Measurements from ENCODE around the gene PKM. TPM values are rescaled to one million over a fixed set of nuclear protein-coding genes. Genes with fewer than 3 reads are reported as not detected.

Gene PKM
- total and polyA plus RNA-seq, 2 donors (not counting 3 experiments of a cell fraction or from before 2014, with no cell fraction given), result 689 to 968 TPM

- Histone ChIP-seq H3K9me3 (replicated peaks; ENCODE audit: control insufficient read depth, insufficient read depth, low read length) (no peaks in the 10 kb centered on the region), H4K20me1 (replicated peaks; ENCODE audit: control insufficient read depth, extremely low read depth, insufficient read depth, low read length) (no peaks in the 10 kb centered on the region), H3K79me2 (ENCODE audit: control insufficient read depth, insufficient read depth, low read length) (no peaks in the 10 kb centered on the region), H3K9me1 (replicated peaks; ENCODE audit: control insufficient read depth, extremely low read depth, insufficient read depth, low read length) (no peaks in the 10 kb centered on the region), H3K4me3 (replicated peaks in 1 of 3; ENCODE audit: insufficient read depth in 1 of 3, low read depth in 1 of 3, low read length in 3 of 3) (peak within 1 kb of the TSS in 2 of 3 experiments; percentile 11 to 42), H3K9ac (replicated peaks; ENCODE audit: extremely low read depth, insufficient read depth, low read length) (no peak within 1 kb of the TSS), H3K4me2 (ENCODE audit: insufficient read depth, low read length) (peak within 1 kb of the TSS; percentile 61), H2AFZ (ENCODE audit: low read depth, low read length) (peak within 1 kb of the TSS; percentile 53), H3K27ac (ENCODE audit: insufficient read depth, low read depth, low read length) (no peak within 1 kb of the TSS), H3K27me3 (ENCODE audit: control insufficient read depth in 2 of 2, insufficient read depth in 2 of 2, low read length in 2 of 2) (peaks cover 0 to 2% of the 10 kb centered on the region in 2 experiments), H3K4me1 (ENCODE audit: control insufficient read depth, extremely low read depth, insufficient read depth, low read length) (no peaks in the 10 kb centered on the region), H3K36me3 (ENCODE audit: control insufficient read depth in 2 of 2, extremely low read depth in 1 of 2, insufficient read depth in 2 of 2, low read length in 2 of 2) (peaks cover 23 to 28% of the 10 kb centered on the region in 2 experiments)
- dilution Hi-C loops (cut with MboI; ENCODE audit: extremely low pct_ligation_motif_present, low sequenced_read_pairs), result no loop called here
- ChIA-PET CTCF (interaction anchor here (0.9 to 4.7 kb wide), 5 partner anchors 31 to 445 kb away, joined by 3 to 63 read pairs (median 5); no protein-coding TSS in a partner anchor), POLR2A (interaction anchor here (0.6 kb wide), 2 partner anchors 14 to 194 kb away, joined by 4 to 11 read pairs; no protein-coding TSS in a partner anchor)
- intact Hi-C loops (cut with micrococcal nuclease), result loop anchor here (1.0 to 2.0 kb wide), 2 partner anchors 75 to 80 kb away; partner anchors contain the start of gene PARP6
- DNase-seq (ENCODE audit: low read depth, low spot score) (no peak), FAIRE-seq (peak; percentile 42)
- TF ChIP-seq POLR2AphosphoS5 (IDR thresholded peaks at IDR 0.05; ENCODE audit: insufficient read depth, low read depth, low read length) (peak; percentile 34), MYC (IDR thresholded peaks at IDR 0.05; ENCODE audit: low read depth, low read length) (no peak), POLR2A (IDR thresholded peaks at IDR 0.05; ENCODE audit: low read depth, low read length) (no peak)
- TF ChIP-seq, protein P1, sequence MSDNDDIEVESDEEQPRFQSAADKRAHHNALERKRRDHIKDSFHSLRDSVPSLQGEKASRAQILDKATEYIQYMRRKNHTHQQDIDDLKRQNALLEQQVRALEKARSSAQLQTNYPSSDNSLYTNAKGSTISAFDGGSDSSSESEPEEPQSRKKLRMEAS (IDR thresholded peaks at IDR 0.05; ENCODE audit: insufficient read depth, insufficient read length), result no peak
- no TSS peak for BruUV-seq (replicated peaks)
These were observed 33.3 kb downstream of the PKM start, which contains the start of gene GRAMD2A for GRCh38 chr15:72197460-72198355. Gene GRAMD2A (minus strand): TSS chr15:72197787.

DNA sequence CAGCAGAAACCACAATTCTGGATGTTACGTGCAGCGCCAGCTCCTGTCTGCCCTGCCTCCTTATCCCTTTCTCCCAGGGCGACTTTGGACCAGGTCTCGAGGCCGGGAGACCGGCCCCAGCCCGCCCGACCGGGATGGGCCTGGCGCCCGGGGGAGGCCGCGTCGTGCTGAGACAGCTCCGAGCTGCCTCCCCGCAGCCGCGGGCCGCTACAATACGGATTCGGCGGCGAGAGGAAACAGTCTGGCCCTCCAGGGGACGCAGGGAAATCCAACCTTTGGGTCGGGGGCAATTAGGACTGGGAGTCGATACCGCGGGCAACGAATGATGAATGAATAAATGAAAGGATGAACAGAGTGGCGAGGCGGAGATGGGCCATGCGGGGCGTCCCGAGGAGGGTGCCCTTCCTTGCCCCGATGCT lies 33.9 kb downstream of the PKM start:
- no peaks in the 10 kb centered on the region for H3K9me3 ChIP-seq (replicated peaks; ENCODE audit: control insufficient read depth, insufficient read depth, low read length)
- no peak overlapping the region for H3K9ac ChIP-seq (replicated peaks; ENCODE audit: extremely low read depth, insufficient read depth, low read length)
- no peak overlapping the region for H3K27ac ChIP-seq (ENCODE audit: insufficient read depth, low read depth, low read length)
- ChIA-PET POLR2A (interaction anchor here (0.6 kb wide), 1 partner anchor 194 kb away, joined by 11 read pairs; no protein-coding TSS in a partner anchor), CTCF (interaction anchor here (0.5 to 4.1 kb wide), 3 partner anchors 28 to 41 kb away, joined by 3 to 47 read pairs (median 5); no protein-coding TSS in a partner anchor)
- peak overlapping the region; percentile 53 for H2AFZ ChIP-seq (ENCODE audit: low read depth, low read length)
- DNase-seq (ENCODE audit: low read depth, low spot score), result no peak
- peaks cover 0 to 5% of the 10 kb centered on the region in 2 experiments for H3K27me3 ChIP-seq (ENCODE audit: control insufficient read depth in 2 of 2, insufficient read depth in 2 of 2, low read length in 2 of 2)
- H3K9me1 ChIP-seq (replicated peaks; ENCODE audit: control insufficient read depth, extremely low read depth, insufficient read depth, low read length), result no peaks in the 10 kb centered on the region
- H4K20me1 ChIP-seq (replicated peaks; ENCODE audit: control insufficient read depth, extremely low read depth, insufficient read depth, low read length), result no peaks in the 10 kb centered on the region
- H3K79me2 ChIP-seq (ENCODE audit: control insufficient read depth, insufficient read depth, low read length), result no peaks in the 10 kb centered on the region
- peak overlapping the region; percentile 61 for H3K4me2 ChIP-seq (ENCODE audit: insufficient read depth, low read length)
- no peak for TF ChIP-seq POLR2A (IDR thresholded peaks at IDR 0.05; ENCODE audit: low read depth, low read length)
- no peak for TF ChIP-seq FOS (IDR thresholded peaks at IDR 0.05; ENCODE audit: borderline replicate concordance, insufficient read depth, low read length)
- TF ChIP-seq POLR2AphosphoS5 (IDR thresholded peaks at IDR 0.05; ENCODE audit: insufficient read depth, low read depth, low read length), result no peak
- no peak for TF ChIP-seq EZH2 (IDR thresholded peaks at IDR 0.05; ENCODE audit: borderline replicate concordance, low read depth, low read length, severe bottlenecking)
- no peak for TF ChIP-seq MYC (IDR thresholded peaks at IDR 0.05; ENCODE audit: low read depth, low read length)
- TF ChIP-seq, protein P1 (IDR thresholded peaks at IDR 0.05; ENCODE audit: insufficient read depth, insufficient read length), result no peak
- TF ChIP-seq CTCF (IDR thresholded peaks at IDR 0.05; ENCODE audit: extremely low read depth in 1 of 2, insufficient read depth in 1 of 2, low read depth in 1 of 2, low read length in 2 of 2), result no peak
- no peak for TF ChIP-seq GATA2 (IDR thresholded peaks at IDR 0.05; ENCODE audit: insufficient read depth, insufficient read length, low read depth, low read length)
- no peak for TF ChIP-seq JUN (IDR thresholded peaks at IDR 0.05; ENCODE audit: borderline replicate concordance, insufficient read depth, insufficient read length, low read depth)
- H3K4me1 ChIP-seq (ENCODE audit: control insufficient read depth, extremely low read depth, insufficient read depth, low read length), result no peaks in the 10 kb centered on the region
- FAIRE-seq, result no peak
- BruUV-seq (replicated peaks), result no TSS peak
- peak overlapping the region in 2 of 3 experiments; percentile 11 to 42 for H3K4me3 ChIP-seq (replicated peaks in 1 of 3; ENCODE audit: insufficient read depth in 1 of 3, low read depth in 1 of 3, low read length in 3 of 3)
- intact Hi-C loops (cut with micrococcal nuclease) (loop anchor here (1.0 kb wide), 1 partner anchor 80 kb away; no protein-coding TSS in a partner anchor), dilution Hi-C loops (cut with MboI; ENCODE audit: extremely low pct_ligation_motif_present, low sequenced_read_pairs) (no loop called here)
- H3K36me3 ChIP-seq (ENCODE audit: control insufficient read depth in 2 of 2, extremely low read depth in 1 of 2, insufficient read depth in 2 of 2, low read length in 2 of 2), result peaks cover 16 to 22% of the 10 kb centered on the region in 2 experiments
